GM18519 (cell line): Measurements from ENCODE around the gene MOV10L1.

Source experiments
- ATAC-seq: cut with Tn5 transposase; IDR thresholded peaks from one replicate; pipeline ENCODE4 v1.9.1; 2021; ENCODE audit warnings: mild to moderate bottlenecking, moderate library complexity; ENCODE audit not compliant: unreplicated experiment, low FRiP score

Gene MOV10L1

DNA sequence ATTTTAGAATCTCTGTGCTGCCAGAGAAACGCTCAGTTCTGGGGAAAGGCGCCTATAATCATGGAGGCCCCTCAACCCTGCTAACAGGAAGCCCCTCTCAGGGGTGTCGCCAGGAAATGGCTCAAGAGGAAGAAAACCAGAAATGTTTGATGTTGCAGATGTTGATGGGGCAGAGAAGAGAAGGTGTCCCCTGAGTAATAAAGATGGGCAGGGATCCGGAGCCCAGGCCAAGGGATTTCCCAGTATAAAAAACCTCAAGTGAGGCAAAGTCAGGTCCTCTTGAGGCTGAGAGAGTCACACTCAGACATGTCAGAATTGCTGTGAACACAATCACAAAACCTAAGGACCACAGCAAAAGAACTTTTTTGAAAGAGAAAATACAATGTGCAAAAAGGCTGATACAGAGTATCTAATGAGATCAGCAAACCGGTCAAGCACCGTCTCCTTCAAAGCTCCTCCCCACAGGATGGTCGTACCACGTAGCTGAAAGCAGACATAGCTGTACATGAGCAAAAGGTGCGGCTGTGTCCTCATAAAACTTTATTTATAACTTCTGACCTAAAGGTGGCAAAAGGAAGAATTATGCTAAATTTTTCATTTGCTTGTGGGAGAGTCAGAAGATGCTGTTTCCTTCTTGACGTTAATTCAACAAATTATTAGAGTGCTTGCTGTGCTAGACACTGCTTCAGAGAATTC is 12.2 kb downstream of the MOV10L1 start:
- ATAC-seq = no peak

DNA sequence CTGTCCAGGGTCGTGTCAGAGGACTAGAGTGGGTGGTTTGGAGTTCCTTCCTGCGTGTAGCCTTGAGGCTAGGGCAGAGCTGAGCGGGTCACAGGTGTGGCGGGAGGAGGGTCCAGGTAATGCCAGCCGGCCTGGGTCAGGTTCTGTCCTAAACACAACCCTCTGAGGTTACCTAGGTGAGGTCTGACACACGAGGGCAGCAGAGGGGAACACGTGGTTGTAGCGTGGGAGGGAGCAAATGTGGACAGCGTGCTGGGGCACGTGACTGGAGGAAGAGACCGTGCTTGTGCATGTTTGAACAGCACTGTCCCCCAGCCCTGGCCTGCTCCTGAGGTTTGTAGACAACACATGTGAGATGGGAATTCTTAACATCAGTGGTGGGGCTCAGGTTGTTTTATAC is 13.1 kb downstream of the MOV10L1 start:
- no peak for ATAC-seq

DNA sequence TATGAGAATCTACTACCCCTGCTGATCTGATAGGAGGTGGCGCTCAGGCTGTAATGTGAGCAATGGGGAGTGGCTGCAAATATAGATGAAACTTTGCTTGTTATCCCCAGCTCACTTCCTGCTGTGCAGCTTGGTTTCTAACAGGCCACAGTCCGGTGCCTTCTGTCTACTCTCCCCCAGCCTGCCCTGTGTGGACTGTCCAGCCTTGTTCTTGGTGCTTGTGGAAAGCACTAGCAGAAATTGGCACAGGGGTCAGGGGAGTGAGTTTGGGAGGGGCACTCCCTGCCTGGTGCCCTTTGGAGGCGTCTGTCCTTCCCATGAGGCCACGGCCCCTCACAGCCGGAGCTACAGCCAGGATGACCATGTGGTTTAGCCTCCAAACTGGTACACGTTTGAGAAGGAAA is 14.3 kb downstream of the MOV10L1 start:
- ATAC-seq = no peak

DNA sequence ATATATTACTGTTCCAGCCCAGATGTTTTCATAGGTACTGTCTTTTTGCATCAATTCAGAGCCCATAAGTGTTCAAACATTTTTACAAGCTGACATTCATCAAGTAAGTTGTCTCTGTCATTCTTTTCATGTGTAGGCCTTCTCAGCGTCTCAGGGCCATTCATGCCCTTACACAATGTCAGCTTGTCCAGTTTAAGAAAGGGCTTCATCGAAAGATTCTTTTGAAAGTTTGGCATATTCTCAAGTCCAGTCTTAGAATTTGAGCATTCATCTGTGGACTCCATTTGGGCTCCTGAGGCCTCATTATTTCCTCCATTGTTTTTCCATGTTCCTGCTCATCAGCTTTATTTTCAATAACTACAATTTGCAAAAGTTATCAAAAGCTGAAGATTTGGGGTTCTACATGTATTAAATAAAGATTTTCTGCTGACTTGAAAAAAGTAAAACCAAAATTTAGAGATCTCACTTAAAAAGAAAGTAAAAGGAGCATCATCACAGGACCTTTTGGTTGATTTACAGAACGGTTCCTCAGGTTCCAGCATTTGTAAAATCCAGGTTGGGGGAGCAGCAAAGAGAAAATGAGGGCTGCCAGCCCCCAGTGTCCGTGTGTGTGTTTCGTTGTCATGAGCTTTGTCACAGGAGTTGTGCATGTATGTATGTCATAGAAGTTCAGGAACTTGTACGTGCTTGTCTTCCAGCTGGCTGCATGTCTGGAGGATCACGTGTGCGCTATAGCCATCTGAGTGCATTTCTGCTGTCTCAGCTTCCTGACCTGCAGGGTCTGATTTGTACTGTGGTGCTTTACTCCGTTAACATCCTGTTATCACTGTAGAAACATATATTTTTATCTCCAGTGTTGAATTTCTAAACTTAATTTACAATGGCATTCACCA is 15.6 kb downstream of the MOV10L1 start:
- ATAC-seq = no peak

DNA sequence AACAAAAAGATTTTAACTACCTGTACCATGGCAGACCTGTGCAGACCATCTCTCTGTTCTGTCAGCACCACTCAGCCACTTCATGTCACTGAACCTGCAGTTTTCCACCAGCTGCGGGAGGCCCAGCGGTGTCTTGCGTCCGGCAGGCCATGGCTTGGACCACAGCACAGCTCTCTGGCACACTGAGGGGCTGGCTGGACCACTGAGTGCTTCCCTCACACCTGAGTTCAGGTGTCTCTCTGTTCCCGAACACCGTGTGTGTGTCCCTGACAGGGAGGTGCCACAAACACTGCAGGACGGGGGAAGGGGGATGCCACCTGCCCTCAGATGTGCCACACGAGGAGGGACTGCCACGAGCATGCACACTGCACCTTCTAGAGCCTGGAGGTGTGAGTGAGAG is 17.7 kb downstream of the MOV10L1 start:
- no peak for ATAC-seq

DNA sequence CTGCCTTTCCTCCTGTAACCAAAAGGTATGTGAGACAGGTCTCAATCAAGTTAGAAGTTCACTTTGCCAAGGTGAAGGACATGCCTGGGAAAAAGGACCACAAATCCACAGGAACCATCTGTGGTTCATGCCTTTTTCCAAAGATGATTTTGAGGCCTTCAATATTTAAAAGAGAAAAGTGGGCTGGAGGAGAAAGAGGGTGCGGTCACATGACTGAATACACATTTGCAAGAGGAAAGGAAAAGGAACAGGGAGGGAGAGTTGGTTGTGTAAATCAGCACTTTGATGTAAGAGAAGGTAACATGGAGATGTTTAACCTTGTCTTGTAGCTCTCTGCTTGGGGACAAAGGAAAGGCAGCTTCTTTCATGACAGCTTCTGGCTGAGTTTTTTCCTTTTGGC is 21.2 kb downstream of the MOV10L1 start:
- ATAC-seq = no peak

DNA sequence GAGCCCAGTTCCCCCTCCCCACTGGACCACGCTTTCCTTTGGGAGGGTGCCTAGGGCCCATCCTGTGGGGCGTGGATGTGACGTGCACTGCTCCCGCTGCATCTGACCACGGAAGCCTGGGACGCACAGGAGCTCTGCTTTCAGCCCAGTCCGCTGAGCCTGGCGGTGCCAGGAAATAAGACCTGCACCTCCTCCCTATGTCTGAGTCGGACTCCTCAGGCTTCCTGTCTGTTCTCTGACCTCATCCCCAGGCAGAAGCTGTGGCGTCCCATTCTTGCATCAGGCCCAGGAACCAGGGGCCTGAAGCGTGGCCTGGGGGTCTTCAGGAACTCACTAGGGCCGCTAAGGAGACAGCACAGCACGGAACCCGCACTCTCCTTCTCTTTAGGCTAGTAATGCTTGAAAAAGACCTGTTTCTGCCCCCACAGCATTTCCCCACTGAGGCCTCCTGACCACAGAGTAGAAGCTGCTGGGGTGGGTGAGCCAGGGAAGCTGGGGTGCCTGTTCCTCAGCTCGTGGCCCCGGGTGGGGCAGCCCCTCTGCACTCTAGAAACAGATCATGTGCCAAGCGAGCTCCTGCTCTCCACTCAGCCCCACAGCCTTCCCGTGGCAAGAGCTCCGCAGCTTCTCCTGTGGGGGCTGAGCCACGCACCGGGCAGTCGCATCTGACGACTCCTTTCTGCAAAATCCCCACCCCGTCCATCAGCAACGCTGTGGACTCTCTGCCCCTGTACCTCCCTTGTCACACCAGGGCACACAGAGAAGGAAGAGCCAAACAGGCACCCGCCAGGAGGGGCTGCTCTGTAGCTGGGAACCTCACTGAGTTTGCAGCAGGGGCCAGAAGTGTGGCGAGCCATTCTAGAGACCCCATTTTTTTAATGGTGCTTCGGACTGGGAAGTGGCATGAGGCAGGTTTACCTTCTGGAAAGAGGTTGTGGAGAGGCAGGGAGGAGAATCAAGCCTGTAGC is 22.6 kb downstream of the MOV10L1 start:
- ATAC-seq = no peak

DNA sequence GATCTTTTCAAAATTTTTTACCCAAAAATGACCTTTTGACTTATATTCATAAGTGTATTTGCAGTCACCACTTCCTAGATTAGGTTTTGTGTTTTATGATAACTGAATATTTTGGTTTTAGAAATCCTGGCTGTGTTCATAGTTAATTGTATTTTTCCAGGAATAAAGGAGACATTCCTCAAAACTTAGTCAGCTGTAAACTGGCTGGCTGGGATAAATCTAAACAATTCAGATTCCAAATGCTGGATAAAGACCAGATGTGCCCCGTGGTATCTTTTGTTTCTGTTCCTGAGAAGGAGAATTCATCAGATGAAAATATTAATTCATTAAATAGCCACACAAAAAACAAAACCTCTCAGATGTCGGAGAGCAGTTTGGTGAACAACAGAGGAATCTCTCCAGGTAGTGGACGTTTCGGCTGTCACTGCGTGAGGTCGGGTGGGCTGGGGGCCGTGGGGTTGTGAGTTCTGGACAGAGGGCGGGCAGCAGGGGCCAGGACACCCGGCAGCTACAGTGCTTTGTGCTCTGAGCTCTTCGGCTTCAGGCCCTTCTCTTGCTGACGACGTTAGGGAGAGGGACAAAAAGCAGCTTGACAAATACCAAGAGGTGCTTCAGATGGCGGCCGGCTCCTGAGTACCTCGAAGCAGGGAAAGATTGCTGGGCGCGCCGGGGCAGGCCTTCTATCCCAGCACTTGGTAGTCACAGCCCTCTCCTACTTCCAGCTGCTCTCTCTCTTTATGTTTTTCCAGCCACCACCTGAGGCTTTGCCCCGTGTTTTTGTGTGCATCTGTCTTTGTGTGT is 24.6 kb downstream of the MOV10L1 start:
- no peak for ATAC-seq

DNA sequence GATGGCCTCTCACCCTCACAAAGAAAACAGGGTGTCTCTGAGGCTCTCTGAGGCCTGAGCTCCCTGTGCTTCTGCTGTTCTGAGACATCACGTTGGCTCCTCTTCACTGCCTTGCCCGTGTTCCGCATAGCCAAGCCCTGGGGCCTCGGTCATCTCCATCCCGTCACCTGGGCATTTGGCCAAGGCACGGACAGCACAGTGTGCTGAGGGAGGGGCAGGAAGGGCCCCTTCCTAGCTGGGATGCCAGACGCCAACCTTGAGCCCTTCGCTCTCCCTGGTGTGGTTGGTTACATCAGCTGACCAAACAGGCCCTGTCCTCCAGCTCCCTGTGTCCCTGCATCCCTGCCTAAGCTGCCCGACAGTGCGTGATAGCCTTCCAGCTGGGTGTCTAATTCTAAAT is 25.9 kb downstream of the MOV10L1 start:
- ATAC-seq = no peak

DNA sequence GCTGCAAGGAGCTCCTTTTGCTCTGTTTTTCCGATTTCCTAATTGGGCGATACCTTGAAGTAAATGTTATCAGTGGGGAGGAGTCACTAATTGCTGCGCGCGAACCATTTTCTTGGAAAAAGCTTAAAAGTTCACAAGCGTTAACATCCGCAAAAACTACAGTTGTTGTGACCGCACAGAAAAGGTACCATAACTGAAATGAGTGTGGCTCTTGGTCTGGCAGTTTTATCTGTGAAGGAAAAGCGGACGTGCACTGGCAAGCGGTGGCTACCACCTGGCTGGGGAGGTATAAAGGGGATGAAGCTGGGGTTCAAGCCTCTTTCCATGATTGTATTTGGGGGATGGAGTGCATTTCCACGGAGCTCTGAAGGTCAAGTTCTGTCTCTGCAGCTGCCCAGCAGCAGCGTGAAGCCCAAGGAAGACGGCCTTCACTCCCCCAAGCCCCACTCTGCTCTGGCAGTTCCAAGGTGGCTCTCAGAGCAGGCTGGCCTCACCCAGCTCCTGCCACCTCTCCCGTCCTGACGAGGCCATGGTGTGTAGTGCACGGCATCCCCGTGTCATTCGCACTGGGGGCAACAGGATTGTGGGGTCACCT is 27.5 kb downstream of the MOV10L1 start:
- ATAC-seq = no peak

DNA sequence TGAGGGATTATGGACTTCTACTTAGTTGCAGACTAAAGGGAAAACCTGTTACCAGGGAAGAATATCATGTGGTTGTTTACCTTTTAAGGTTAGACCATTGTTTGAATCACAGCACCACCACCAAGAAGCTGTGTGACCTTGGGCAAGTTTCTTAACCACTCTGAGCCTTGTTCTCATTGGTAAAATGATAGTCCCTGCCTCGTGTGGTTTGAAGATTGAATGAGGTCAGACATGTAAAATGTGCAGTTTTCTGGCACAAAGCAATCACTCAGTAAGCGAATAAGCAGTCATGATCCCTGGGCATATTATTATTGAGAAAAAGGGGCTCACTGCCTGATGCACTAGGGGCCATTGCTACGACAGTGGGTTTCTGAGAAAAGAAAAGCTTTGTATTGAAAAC is 28.3 kb downstream of the MOV10L1 start:
- ATAC-seq = no peak

DNA sequence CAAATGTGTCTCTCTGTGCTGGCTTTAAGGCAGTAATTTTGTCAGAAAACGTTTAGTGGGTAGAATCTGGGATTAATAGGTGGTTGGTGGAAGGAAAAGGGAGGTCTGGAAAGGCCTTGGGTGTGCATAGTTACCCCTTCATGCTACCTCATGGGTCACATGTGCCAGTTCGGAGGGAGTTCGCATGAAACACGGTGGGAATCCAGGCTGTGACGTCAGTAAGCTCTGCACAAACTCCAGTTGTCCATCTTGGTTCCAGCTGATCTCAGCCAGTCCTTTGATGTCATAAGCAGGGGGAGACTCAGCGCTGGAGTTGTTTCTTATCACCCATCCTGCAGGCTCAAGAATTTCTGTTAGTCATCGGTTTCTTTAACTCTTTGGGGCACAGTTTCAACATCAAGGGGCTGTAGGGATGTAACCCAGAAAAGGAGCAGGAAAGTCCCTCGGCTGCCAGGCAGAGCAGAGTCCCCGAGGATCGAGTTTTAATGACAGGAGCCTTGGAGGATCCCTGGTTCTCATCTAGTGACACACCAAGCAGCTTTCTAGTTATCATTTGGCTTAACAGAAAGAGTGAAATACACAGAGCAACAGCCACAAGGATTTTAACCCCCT is 28.9 kb downstream of the MOV10L1 start:
- no peak for ATAC-seq

DNA sequence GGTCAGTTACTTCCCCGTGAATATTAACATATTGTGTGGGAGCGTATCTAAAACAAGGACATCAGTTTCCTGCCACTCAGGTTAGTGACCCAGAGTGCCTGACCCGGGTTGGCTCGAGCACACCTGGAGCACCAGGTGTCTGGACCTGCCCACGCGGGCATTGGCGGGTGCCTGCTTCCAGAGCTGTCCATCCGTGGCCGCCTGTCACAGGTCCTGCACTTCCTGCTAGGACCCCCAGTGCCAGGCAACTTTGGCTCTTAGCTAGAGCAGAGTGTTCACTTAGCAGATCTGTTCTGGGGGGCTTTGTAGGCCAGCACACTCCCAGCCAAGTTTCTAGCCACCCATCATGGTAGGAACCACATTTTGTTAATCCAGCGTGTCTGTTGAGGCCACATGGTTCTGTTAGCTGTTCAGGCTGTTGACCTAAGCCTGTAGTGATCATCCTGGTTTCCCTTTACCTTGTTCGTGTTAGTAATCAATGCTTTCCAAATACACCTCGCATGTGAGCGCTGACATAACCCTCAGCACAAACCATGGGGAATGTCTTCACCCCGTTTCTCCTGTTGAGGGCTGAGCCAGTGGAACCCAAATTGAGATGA is 29.5 kb downstream of the MOV10L1 start:
- ATAC-seq = no peak

DNA sequence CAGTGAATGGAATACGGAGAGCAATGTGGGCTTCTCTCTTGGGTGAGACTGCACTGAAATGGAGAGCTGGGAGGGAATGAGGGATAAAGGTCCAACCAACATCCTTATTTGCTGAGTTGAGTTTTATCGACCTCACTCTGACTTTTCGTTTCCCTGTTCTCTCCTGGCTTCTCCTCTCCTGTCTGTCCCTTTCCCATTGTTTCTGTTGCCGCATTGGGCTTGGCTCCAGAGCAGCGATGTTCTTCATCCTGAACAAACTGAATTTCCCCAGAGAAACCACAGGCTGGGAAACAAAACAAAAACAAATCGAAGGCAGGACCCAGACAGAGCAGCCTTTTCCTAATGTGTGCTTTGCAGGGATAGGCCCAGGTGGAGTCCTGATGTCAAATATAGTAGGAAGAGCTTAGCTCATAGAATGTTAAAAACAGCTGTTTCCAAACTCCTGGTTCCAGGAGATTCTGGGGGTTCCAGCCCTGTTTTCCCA is 30.0 kb downstream of the MOV10L1 start:
- ATAC-seq = no peak

DNA sequence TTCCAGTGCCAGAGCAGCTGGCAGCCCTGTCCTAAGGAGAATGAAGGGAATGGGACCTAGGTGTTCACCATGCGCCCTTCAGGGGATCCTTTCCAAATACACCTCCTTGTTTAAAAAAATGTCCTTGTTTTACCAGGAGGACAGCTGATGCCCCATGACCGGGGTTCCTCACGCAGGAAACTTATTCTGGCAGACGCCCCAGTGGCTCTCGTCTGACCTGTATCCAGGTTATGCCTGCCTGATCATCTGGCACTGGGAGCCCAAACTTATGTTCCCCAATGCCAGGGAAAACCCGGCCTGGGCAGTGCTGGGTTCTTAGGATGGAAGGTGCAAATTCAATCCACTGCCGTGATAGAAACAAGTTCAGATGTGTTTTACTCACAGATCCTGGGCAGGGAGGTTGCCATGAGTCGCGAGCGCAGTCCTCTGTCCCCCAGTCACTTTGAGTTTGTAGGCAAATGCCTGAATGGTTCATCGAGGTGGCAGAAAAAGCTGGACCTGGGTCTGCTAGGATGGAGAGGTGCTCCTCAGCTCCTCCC is 31.5 kb downstream of the MOV10L1 start:
- no peak for ATAC-seq

DNA sequence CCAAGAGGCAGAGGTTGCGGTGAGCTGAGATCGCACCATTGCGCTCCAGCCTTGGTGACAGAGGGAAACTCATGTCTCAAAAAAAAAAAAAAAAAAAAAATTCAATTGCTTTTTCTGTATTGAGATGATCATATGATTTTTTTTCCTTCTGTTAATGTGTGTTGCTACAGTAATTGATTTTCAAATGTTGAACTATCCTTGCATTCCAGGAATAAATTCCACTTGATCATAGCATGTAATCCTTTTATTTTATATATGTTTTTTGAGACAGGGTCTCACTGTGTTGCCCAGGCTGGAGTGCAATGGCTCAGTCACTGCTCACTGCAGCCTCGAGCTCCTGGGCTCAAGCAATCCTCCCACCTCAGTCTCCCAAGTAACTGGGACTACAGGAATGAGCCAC is 33.3 kb downstream of the MOV10L1 start:
- no peak for ATAC-seq

DNA sequence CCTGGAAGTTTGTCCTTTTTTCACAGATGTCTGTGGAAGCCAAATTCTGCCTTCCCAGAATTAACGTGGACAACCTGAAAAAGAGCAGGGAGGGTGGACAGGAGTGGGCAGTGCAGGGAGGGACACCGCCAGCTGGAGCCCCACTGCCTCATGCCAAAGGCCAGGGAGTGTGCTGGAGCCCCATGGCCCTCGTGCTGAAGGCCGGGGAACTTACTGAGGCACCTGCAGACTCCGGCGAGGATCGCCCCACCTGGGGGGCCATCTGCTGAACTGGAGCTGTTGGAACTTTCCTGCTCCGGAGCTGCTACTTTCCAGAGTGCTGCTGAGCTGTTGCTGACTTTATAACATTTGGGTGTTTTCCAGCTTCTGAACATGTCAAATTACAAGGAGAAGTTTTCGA is 35.2 kb downstream of the MOV10L1 start:
- ATAC-seq = no peak

DNA sequence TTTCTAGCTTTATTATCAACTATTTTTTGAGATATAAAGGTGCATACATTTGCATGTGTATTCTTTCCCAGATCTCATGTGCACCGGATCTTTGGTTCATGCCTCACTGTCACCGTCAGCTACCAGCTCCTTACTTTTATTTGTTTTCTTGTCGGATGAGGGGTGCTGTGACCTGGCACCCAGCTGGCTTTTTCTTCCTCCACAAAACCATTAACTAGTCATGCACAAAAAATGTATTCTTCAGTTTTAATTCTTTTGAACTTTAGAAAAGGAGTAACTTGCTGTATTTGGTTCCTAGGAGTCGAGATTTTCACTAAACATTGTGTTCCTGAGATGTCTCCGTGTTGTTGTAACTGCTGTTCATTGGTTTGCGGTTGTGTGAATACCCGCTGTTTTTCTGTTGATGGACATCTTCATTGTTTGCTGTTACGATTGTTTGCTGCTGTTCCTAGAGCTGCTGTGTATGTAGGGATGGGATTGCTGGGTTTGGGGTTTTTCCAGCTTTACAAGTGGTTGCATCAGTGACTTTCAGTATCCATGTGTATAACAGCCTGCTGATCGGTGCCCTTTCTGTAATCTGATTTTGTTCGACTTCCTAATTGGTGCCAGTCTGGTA is 39.4 kb downstream of the MOV10L1 start:
- ATAC-seq = no peak
